ENCODE measurements around the gene CELSR1. TPM values are rescaled to one million over a fixed set of nuclear protein-coding genes. Genes with fewer than 3 reads are reported as not detected.

Gene CELSR1
- total RNA-seq, 1 experiment from 2014 or later, result 22.6 TPM

- no peak overlapping the region for H3K23ac ChIP-seq (ENCODE audit: insufficient read length, low read depth, low read length)
- H3K14ac ChIP-seq (ENCODE audit: insufficient read depth, low read length), result no peak overlapping the region
- no peak overlapping the region for H3K18ac ChIP-seq (ENCODE audit: insufficient read length, low read depth, low read length)
- H2AFZ ChIP-seq (ENCODE audit: low read length), result no peak overlapping the region
- H2BK15ac ChIP-seq (ENCODE audit: low read depth, low read length), result no peak overlapping the region
- H3K36me3 Mint-ChIP-seq (ENCODE audit: insufficient read depth in 1 of 3, low read depth in 3 of 3), result peaks cover 4 to 14% (median 7%) of the 10 kb centered on the region in 3 experiments; a peak in 6 of 7 replicates
- peaks cover 3% of the 10 kb centered on the region for H3K23me2 ChIP-seq (ENCODE audit: insufficient read length, low read depth, low read length, poor library complexity, severe bottlenecking)
- no peak overlapping the region for H3K9ac ChIP-seq (ENCODE audit: extremely low read depth, insufficient read length, low read length)
- H4K5ac ChIP-seq (ENCODE audit: insufficient read length, low read depth, low read length), result no peak overlapping the region
- H3K4me1 ChIP-seq (ENCODE audit: insufficient read depth, low read length), result 0 out of 2 replicates have a peak, but pooled peaks cover 4% of the 10 kb centered on the region
- H3K4me3 Mint-ChIP-seq, result no peak overlapping the region
- H4K8ac ChIP-seq (replicated peaks; ENCODE audit: insufficient read length, low read depth, low read length), result no peak overlapping the region
- no CpG with 5 or more reads among the region's 21 CpGs for WGBS (ENCODE audit: extremely low coverage, insufficient read length, low lambda C conversion rate)
- H3K56ac ChIP-seq (ENCODE audit: insufficient read length, low read depth, low read length), result no peak overlapping the region
- H3K4me2 ChIP-seq (ENCODE audit: insufficient read depth, insufficient read length, low read length), result no peak overlapping the region
- H2AK5ac ChIP-seq (ENCODE audit: insufficient read length, low read length), result no peak overlapping the region
- no peak overlapping the region for H3T11ph ChIP-seq (ENCODE audit: low read length)
- no peak overlapping the region for H2BK20ac ChIP-seq (ENCODE audit: low read depth, low read length, poor library complexity, severe bottlenecking)
- H4K91ac ChIP-seq (ENCODE audit: insufficient read length, low read depth, low read length), result no peak overlapping the region
- H3K4ac ChIP-seq (ENCODE audit: low read depth, low read length), result no peak overlapping the region
- H3K27me3 Mint-ChIP-seq (ENCODE audit: low read depth), result no peaks in the 10 kb centered on the region
- no peaks in the 10 kb centered on the region for H3K79me2 ChIP-seq (ENCODE audit: insufficient read depth, low read length)
- no peak for DNase-seq
- no peaks in the 10 kb centered on the region for H3K79me1 ChIP-seq (ENCODE audit: insufficient read depth, low read depth, low read length, poor library complexity, severe bottlenecking)
- H3K27me3 ChIP-seq (ENCODE audit: insufficient read depth, low read length), result no peaks in the 10 kb centered on the region
- TF ChIP-seq CTCF (conservative IDR thresholded peaks at IDR 0.05), result no peak
- no peak overlapping the region for H3K27ac ChIP-seq (ENCODE audit: insufficient read length, low read depth, low read length)
- no peaks in the 10 kb centered on the region; a peak in 2 of 5 replicates for H3K9me3 Mint-ChIP-seq
- no peaks in the 10 kb centered on the region for H4K20me1 ChIP-seq (ENCODE audit: control insufficient read depth, insufficient read depth, insufficient read length)
- H3K27ac Mint-ChIP-seq, result peak overlapping the region in 2 of 3 experiments; percentile 62 to 86; a peak in 2 of 7 replicates
- H2BK12ac ChIP-seq (ENCODE audit: insufficient read length, low read depth, low read length), result no peak overlapping the region
- H2BK5ac ChIP-seq (ENCODE audit: insufficient read length, low read length), result no peak overlapping the region
- H2BK120ac ChIP-seq (ENCODE audit: low read depth, low read length, poor library complexity, severe bottlenecking), result no peak overlapping the region
- H3K4me1 Mint-ChIP-seq, result peaks cover 0 to 10% of the 10 kb centered on the region in 2 experiments; a peak in 3 of 4 replicates
- no peaks in the 10 kb centered on the region for H3K9me3 ChIP-seq (ENCODE audit: control insufficient read depth, low read depth, low read length)
Measured at GRCh38 chr22:46437671-46438440, 99.6 kb downstream of the CELSR1 start.

Measured in H9 (cell line).